Kidney capillary endothelial cell (primary cell): Measurements from ENCODE around the gene C12orf50.
"Not testable (repeated sequence)": the region's sequence is repeated elsewhere in the genome, so short reads cannot be mapped to it uniquely, and the experiment has no call there.

ENCODE experiments used
- DNase-seq: peaks from one replicate; pipeline ENCODE4 v3.0.0-alpha.2; 2018; ENCODE audit warnings: low spot score

The C12orf50 gene

DNA sequence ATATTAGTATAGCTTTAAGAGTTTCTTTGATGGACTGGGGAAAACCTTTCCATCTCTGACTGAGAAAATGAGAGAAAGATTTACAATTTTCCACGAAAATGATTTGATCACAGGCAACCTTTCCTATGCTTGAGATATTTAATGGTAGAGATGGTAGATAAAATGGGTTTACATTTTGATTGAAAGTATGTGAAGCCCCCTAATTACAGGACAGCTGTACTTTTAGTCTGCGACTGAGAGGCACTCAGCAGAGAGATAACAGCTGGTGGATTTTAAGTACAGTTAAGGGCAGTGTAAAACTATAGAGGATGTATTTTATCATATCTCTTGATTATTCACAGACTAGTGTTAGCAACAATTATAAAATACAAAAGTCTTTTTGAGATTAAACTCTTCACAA, 40.7 kb downstream of the C12orf50 start:
- DNase-seq = no peak

DNA sequence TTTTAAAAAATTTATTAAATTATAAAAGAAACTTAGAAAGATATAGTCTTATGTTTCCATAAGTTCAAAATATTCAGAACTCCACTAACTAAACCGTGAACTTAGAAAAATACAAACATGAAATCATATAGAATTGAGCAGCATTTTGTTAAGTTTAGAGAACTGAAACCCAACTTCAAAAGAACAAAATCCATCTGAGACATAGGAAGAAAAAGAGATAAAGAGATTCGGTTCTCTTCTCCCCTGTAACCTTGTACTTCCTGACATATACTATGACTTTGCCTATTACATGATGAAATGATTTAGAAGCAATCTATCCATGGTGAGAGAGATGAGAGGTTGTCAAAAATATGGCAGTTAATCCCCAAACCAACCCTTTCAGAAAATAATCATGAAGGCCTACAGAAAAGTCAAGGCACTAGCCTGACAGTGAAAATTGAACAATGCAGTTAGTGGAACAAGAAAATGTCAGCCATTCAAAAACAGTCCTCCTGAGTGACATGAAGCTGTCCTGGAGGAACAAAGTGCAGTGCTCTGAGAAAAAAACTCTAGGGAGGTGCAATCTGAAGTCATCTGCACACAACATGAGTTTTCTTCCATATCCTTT, 44.0 kb downstream of the C12orf50 start:
- DNase-seq = no peak

GRCh38 chr12:87982208-87982607, 47.0 kb downstream of the C12orf50 start:
- no peak for DNase-seq

DNA sequence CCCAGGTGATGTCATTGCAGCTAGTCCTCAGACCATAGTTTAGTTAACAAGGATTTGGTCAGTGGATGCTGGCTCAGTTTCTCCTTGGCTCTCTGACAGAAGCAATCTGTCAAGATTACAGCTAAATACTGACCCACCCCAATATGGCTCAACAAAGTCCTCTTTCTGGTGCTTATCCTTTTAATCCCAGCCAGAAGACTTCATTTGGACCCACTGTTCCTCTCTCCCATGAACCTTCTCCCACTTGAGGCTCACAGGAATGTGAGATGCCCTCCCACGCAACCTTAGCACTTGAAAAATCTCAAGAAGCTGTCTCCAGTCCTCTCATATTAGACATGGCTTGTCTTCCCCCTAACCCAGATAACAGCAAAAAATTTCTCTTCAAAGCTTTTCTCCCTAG, 47.7 kb downstream of the C12orf50 start:
- DNase-seq = no peak

DNA sequence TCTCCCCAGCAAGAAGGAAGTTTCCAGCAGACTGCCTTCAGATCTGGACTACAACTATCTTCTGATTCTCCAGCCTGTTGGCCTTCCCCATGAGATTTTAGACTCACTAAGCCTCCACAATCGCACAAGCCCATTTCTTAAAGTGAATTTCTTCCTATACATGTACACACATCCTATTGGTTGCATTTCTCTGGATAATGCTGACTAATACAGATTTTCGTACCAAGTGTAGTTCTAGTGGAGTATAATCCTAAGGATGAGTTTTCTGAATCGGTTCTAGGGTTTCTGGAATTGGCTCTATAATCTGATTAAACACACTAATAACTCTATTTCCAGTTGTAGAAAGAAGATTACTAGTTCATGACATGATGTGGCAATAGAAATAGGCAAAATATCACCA, 53.3 kb downstream of the C12orf50 start:
- DNase-seq = no peak

DNA sequence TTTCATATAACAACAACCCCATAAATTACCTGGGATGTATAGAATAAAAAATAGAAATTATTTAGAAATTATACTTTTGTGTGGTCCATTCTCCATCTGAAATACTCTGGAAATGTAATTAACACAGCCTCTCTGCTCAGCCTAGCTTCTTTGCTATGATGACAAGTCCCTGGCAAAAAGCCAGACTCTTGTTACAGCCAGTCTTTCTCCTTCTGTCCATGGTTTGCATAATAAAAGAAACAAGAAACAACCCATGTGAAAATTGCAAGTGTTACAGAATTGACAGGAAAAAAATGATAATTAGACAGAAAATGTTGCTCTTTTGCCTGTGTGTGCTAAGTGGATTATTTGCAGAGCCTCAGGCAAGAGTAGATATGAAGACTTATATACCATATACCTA, 61.3 kb downstream of the C12orf50 start:
- no peak for DNase-seq

GRCh38 chr12:87960566-87960965, 68.6 kb downstream of the C12orf50 start:
- no peak for DNase-seq

DNA sequence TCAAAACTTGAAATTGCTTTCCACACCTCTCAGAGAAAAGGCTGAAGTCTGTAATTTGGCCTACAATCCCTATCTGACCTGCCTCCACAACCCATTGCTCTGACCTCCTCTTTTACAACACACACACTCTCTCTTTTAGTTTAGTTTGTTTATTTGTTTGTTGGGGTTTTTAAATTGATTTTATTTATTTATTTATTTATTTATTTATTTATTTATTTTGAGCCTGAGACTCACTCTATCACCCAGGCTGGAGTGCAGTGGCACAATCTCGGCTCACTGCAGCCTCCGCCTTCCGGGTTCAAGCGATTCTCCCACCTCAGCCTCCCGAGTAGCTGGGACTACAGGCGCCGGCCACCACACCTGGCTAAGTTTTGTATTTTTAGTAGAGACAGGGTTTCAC, 75.2 kb downstream of the C12orf50 start:
- not testable (repeated sequence) for DNase-seq

- peak; percentile 16 for DNase-seq
Observed at GRCh38 chr12:87953256-87953860, 75.8 kb downstream of the C12orf50 start.

- no peak for DNase-seq
Observed at GRCh38 chr12:87952850-87953249, 76.4 kb downstream of the C12orf50 start.

DNA sequence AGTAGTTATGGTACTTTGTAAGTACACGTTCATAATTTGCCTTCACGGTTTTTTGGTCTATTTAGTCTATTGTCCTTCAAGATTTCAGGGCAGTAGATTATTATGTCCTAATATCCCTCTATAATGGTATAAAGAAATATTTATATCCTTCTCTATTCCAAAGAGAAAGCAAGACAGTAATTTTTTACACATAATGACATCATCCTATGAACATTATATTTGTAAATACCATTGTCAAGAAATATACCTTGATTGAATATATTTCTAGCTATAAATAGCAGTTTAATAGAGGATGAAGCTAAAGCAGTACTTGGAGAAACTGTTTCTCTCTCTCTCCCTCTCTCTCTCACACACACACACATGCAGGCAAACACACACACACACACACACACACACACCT, 77.0 kb downstream of the C12orf50 start:
- no peak for DNase-seq

DNA sequence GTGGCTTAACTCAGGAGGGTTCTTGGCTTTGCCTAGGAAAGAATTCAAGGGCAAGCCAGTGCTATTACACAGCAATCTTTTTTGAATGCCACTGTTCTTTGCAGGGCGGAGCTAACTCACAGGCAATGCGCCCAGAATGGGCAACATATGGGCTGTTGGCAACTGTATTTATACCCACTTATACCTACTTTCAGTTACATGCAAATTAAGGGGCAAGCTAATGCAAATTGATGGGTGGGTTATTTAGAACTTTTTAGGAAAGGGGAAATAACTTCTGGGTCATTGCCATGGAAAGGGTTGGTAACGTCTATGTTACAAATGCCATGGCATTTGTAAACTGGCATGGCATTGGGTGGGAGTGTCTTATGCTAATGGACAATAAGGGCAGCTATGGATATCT, 85.4 kb downstream of the C12orf50 start:
- DNase-seq = no peak

GRCh38 chr12:87943023-87943422, 86.2 kb downstream of the C12orf50 start:
- no peak for DNase-seq

GRCh38 chr12:87939182-87939581, 90.0 kb downstream of the C12orf50 start:
- no peak for DNase-seq

GRCh38 chr12:87935216-87935615, 94.0 kb downstream of the C12orf50 start:
- no peak for DNase-seq

DNA sequence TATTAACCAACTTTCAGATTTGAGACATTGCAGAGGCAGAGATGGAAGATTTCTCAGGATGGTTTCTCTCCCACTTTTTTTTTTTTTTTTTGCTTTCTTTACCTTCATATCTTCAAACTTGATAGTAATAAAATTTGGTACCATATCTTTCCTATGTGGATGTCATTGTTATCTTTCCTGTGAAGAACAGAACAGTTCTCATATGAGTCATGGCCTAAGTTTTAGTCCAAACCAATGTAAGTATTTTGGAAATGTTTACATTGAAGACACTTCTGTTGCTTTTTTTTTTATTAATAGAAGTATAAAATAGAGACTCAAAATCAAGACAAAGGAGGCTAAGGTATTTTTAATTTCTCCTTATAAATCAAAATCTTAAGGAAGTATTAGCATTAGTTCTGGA, 95.2 kb downstream of the C12orf50 start:
- no peak for DNase-seq

- DNase-seq = no peak
Observed at GRCh38 chr12:87931812-87932211, 97.4 kb downstream of the C12orf50 start.

DNA sequence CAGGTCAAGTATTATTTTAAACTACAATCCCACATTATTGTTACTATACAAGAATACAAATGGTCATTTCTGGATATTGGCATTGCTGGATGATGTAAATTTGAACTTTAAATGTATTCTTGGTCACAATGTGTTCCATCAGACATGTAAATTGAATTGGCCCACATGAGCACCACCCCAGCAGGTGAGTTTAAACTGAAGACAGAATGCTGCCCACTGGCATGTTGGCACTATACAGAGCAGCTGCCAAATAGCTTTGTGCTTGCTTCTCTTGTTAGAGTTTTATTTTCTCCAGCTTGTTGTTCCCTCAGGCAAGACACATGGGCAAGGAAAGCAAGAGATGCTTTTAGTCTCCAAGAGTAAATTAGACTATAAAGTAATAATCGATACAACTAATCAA, 98.6 kb downstream of the C12orf50 start:
- DNase-seq = no peak
